Measurements from ENCODE around the gene RHO.
"Not testable (repeated sequence)": the region's sequence is repeated elsewhere in the genome, so short reads cannot be mapped to it uniquely, and the experiment has no call there.

GRCh38 chr3:129495006-129495639, 33.3 kb upstream of the RHO start:
- TF ChIP-seq EZH2 (IDR thresholded peaks at IDR 0.05; ENCODE audit: borderline replicate concordance, insufficient read depth, low read depth, low read length, poor library complexity, severe bottlenecking); CTCF (IDR thresholded peaks at IDR 0.05): not testable (repeated sequence)

Data from B cell (primary cell).